WTC11 (cell line): ENCODE results near the gene MIEF2. TPM values are rescaled to one million over a fixed set of nuclear protein-coding genes. Genes with fewer than 3 reads are reported as not detected.

ENCODE experiments used
- ATAC-seq: fragments of 200-7000 bp; cut with Tn5 transposase; 2 replicates; pipeline ENCODE4 v1.10.0; 2021; ENCODE audit warnings: mild to moderate bottlenecking, moderate library complexity
- CTCF ChIA-PET: fragments of 300-600 bp; sonication (Branson Sonifier 250); formaldehyde crosslinking; loops from one replicate; lab custom pipeline; 2021; ENCODE audit warnings: antibody characterized with exemption; lab: Charles Lee
- POLR2A ChIA-PET: fragments of 350-600 bp; sonication (Branson Sonifier 250); formaldehyde crosslinking; loops from one replicate; lab custom pipeline; 2021; ENCODE audit warnings: antibody characterized with exemption; lab: Charles Lee
- DNase-seq: peaks from one replicate; pipeline ENCODE4 v3.0.0; 2021; ENCODE audit warnings: low spot score
- H3K27ac Mint-ChIP-seq: 2 replicates; pipeline ENCODE4 v1.8.0; 2021; ENCODE audit warnings: mixed read lengths
- H3K27me3 Mint-ChIP-seq: 2 replicates; pipeline ENCODE4 v1.8.0; 2021; ENCODE audit warnings: low read depth, mild to moderate bottlenecking, moderate library complexity, mixed read lengths
- H3K36me3 Mint-ChIP-seq: 2 replicates; pipeline ENCODE4 v1.8.0; 2021; ENCODE audit warnings: mixed read lengths
- H3K4me1 Mint-ChIP-seq: 2 replicates; pipeline ENCODE4 v1.8.0; 2022; ENCODE audit warnings: mixed read lengths
- H3K4me3 Mint-ChIP-seq: 2 replicates; pipeline ENCODE4 v1.8.0; 2021; ENCODE audit warnings: mild to moderate bottlenecking, moderate library complexity, mixed read lengths
- H3K9me3 Mint-ChIP-seq: 2 replicates; pipeline ENCODE4 v1.8.0; 2021; ENCODE audit warnings: mixed read lengths
- AR ChIP-seq: fragments of 250-450 bp; sonication (Bioruptor Pico); IDR thresholded peaks from 2 replicates; pipeline ENCODE4 v1.9.0; 2021; ENCODE audit warnings: mild to moderate bottlenecking
- CTCF ChIP-seq: fragments of 200-600 bp; IDR thresholded peaks from 2 replicates; pipeline ENCODE4 v1.8.0; 2022; ENCODE audit warnings: antibody characterized with exemption
- FOXK1 ChIP-seq: sonication (generic); formaldehyde crosslinking; IDR thresholded peaks from 2 replicates; pipeline ENCODE4 v1.8.0; 2022; ENCODE audit warnings: mild to moderate bottlenecking, moderate library complexity, missing genetic modification reagents
- FOXP1 ChIP-seq: sonication (generic); formaldehyde crosslinking; IDR thresholded peaks from 2 replicates; pipeline ENCODE4 v1.8.0; 2022; ENCODE audit warnings: missing genetic modification reagents, mild to moderate bottlenecking, moderate library complexity, borderline replicate concordance
- MAX ChIP-seq: sonication (generic); formaldehyde crosslinking; IDR thresholded peaks from 2 replicates; pipeline ENCODE4 v1.8.0; 2022; ENCODE audit warnings: mild to moderate bottlenecking, missing genetic modification reagents
- MXD4 ChIP-seq: fragments of 250-450 bp; sonication (Bioruptor Pico); IDR thresholded peaks from 2 replicates; pipeline ENCODE4 v1.8.0; 2021; ENCODE audit warnings: mild to moderate bottlenecking, moderate library complexity, borderline replicate concordance
- MYBL2 ChIP-seq: sonication (generic); formaldehyde crosslinking; IDR thresholded peaks from 2 replicates; pipeline ENCODE4 v1.8.1; 2023; ENCODE audit warnings: mild to moderate bottlenecking, moderate library complexity, missing genetic modification reagents
- NFATC4 ChIP-seq: fragments of 250-450 bp; sonication (Bioruptor Pico); IDR thresholded peaks from 2 replicates; pipeline ENCODE4 v1.9.0; 2021; ENCODE audit warnings: mild to moderate bottlenecking
- NR2C2 ChIP-seq: sonication (generic); formaldehyde crosslinking; IDR thresholded peaks from 2 replicates; pipeline ENCODE4 v1.8.0; 2022; ENCODE audit warnings: mild to moderate bottlenecking, missing genetic modification reagents
- SP1 ChIP-seq: sonication (generic); formaldehyde crosslinking; conservative IDR thresholded peaks from 2 replicates; pipeline ENCODE4 v1.8.1; 2022; ENCODE audit warnings: missing genetic modification reagents
- TCF7 ChIP-seq: sonication (generic); formaldehyde crosslinking; IDR thresholded peaks from 2 replicates; pipeline ENCODE4 v1.8.0; 2022; ENCODE audit warnings: mild to moderate bottlenecking, low read depth, missing genetic modification reagents, moderate library complexity
- ZNF396 ChIP-seq: fragments of 250-450 bp; sonication (Bioruptor Pico); IDR thresholded peaks from 2 replicates; pipeline ENCODE4 v1.8.0; 2021; ENCODE audit warnings: mild to moderate bottlenecking, moderate library complexity, borderline replicate concordance
- ZNF423 ChIP-seq: fragments of 250-450 bp; sonication (Bioruptor Pico); IDR thresholded peaks from 2 replicates; pipeline ENCODE4 v2.1.2; 2022; ENCODE audit warnings: mild to moderate bottlenecking, moderate library complexity
- total RNA-seq: library from RNA; stranded (reverse); gene quantifications from 3 replicates; pipeline ENCODE4 v1.2.3, GENCODE V29; 2021
- TF ChIP-seq, protein P1 (sequence below): fragments of 250-450 bp; sonication (Bioruptor Pico); IDR thresholded peaks from 2 replicates; pipeline ENCODE4 v2.1.2; 2022; ENCODE audit warnings: mild to moderate bottlenecking, moderate library complexity

Gene MIEF2
- total RNA-seq, 1 experiment from 2014 or later = 18.8 TPM

DNA sequence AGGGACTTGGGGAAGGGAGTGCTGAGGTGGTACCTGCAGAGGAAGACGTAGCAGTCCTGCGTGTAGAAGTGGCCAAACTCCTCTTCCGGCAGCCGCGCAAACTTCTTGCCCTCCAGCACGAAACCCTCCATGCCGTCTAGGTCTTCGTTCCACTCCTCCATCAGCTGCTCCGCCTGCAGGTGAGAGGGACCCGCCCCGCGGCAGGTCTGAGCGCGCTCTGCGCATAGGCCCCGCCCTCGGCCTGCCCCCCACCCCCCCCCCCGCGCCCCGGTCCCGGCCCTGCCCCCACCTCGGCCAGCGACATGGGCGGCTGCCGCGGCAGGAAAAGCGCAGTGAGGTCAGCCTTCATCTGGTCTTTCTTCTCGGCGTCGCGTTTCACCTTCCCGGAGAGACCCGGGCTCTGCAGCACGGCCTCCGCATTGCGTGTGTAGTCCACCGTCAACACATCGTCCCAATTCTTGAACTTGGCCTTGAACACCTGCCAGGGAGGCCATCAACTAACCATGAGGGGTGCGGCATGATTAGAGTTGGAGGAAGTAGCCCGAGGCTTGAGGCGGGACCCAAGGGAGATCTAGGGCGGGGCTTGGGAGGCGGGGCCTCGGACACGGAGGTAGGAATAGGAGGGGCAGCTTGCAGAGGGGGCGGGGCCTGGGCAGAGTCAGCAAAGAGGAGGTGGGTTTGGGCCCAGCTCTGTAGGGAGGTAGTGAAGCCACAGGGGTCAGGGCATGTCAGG is 13.4 kb upstream of the MIEF2 start:
- peak; percentile 66 for TF ChIP-seq SP1 (CRISPR knock-in tag)
- no peak for TF ChIP-seq FOXK1
- TF ChIP-seq ZNF423 (CRISPR knock-in tag) = 0 out of 2 replicates have a peak, but pooled peaks have one; percentile 27
- TF ChIP-seq, protein P1, sequence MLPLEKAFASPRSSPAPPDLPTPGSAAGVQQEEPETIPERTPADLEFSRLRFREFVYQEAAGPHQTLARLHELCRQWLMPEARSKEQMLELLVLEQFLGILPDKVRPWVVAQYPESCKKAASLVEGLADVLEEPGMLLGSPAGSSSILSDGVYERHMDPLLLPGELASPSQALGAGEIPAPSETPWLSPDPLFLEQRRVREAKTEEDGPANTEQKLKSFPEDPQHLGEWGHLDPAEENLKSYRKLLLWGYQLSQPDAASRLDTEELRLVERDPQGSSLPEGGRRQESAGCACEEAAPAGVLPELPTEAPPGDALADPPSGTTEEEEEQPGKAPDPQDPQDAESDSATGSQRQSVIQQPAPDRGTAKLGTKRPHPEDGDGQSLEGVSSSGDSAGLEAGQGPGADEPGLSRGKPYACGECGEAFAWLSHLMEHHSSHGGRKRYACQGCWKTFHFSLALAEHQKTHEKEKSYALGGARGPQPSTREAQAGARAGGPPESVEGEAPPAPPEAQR (CRISPR knock-in tag) = no peak
- 0 out of 2 replicates have a peak, but pooled peaks have one; percentile 1 for TF ChIP-seq FOXP1 (CRISPR knock-in tag)
- peak; percentile 65 for TF ChIP-seq MAX (CRISPR knock-in tag)
- no peak for TF ChIP-seq MYBL2
- ATAC-seq = peak; percentile 85
- peaks cover 39% of the 10 kb centered on the region for H3K36me3 Mint-ChIP-seq
- ChIA-PET CTCF (interaction anchor here (0.6 to 2.0 kb wide), 14 partner anchors 8 to 136 kb away, joined by 3 to 19 read pairs (median 4); partner anchors contain the start of gene ALKBH5), POLR2A (interaction anchor here (0.6 to 2.2 kb wide), 7 partner anchors 10 to 170 kb away, joined by 3 to 17 read pairs (median 6); partner anchors contain the start of genes FLII, LLGL1 and MIEF2)
- no peaks in the 10 kb centered on the region for H3K27me3 Mint-ChIP-seq
- H3K4me3 Mint-ChIP-seq = peak overlapping the region; percentile 90
- H3K4me1 Mint-ChIP-seq = peaks cover 25% of the 10 kb centered on the region
- H3K27ac Mint-ChIP-seq = peak overlapping the region; percentile 100
- no peaks in the 10 kb centered on the region for H3K9me3 Mint-ChIP-seq
- peak; percentile 96 for DNase-seq

- H3K27ac Mint-ChIP-seq = peak overlapping the region; percentile 99
- CTCF ChIA-PET = interaction anchor here (0.6 to 2.0 kb wide), 12 partner anchors 8 to 64 kb away, joined by 3 to 19 read pairs (median 5); partner anchors contain the start of gene ALKBH5
- peak overlapping the region; percentile 90 for H3K4me3 Mint-ChIP-seq
- H3K27me3 Mint-ChIP-seq = no peaks in the 10 kb centered on the region
- no peaks in the 10 kb centered on the region for H3K9me3 Mint-ChIP-seq
- no peak for DNase-seq
- H3K36me3 Mint-ChIP-seq = peaks cover 43% of the 10 kb centered on the region
- TF ChIP-seq AR = no peak
- 0 out of 2 replicates have a peak, but pooled peaks have one; percentile 26 for TF ChIP-seq NFATC4 (CRISPR knock-in tag)
- TF ChIP-seq, all 79 proteins: peak for 1
- POLR2A ChIA-PET = interaction anchor here (0.6 to 2.2 kb wide), 7 partner anchors 9 to 169 kb away, joined by 3 to 17 read pairs (median 6); partner anchors contain the start of genes FLII, LLGL1 and MIEF2
- ATAC-seq = no peak; the same call in 1 of the 2 replicates
- H3K4me1 Mint-ChIP-seq = peaks cover 25% of the 10 kb centered on the region
These were observed 12.9 kb upstream of the MIEF2 start for GRCh38 chr17:18247613-18248001.

GRCh38 chr17:18248300-18248731 is 12.1 kb upstream of the MIEF2 start:
- DNase-seq (peak; percentile 76), ATAC-seq (peak; percentile 43)
- POLR2A ChIA-PET = interaction anchor here (1.5 to 2.2 kb wide), 3 partner anchors 11 to 24 kb away, joined by 6 to 17 read pairs (median 11); partner anchors contain the start of genes FLII, LLGL1 and MIEF2
- CTCF ChIA-PET = interaction anchor here (0.9 to 2.0 kb wide), 6 partner anchors 12 to 248 kb away, joined by 3 to 19 read pairs (median 6); partner anchors contain the start of genes ALKBH5 and MIEF2
- H3K4me1 Mint-ChIP-seq = peaks cover 25% of the 10 kb centered on the region
- H3K9me3 Mint-ChIP-seq = no peaks in the 10 kb centered on the region
- TF ChIP-seq TCF7 (CRISPR knock-in tag) (no peak), NR2C2 (CRISPR knock-in tag) (no peak), ZNF396 (no peak), CTCF (peak; percentile 50; the same call in 1 of the 2 replicates), MXD4 (CRISPR knock-in tag) (no peak), FOXP1 (CRISPR knock-in tag) (no peak)
- peak overlapping the region; percentile 99 for H3K27ac Mint-ChIP-seq
- H3K4me3 Mint-ChIP-seq = peak overlapping the region; percentile 55
- H3K27me3 Mint-ChIP-seq = no peaks in the 10 kb centered on the region
- peaks cover 47% of the 10 kb centered on the region for H3K36me3 Mint-ChIP-seq
